ENCODE measurements around the gene CT45A9.

DNA sequence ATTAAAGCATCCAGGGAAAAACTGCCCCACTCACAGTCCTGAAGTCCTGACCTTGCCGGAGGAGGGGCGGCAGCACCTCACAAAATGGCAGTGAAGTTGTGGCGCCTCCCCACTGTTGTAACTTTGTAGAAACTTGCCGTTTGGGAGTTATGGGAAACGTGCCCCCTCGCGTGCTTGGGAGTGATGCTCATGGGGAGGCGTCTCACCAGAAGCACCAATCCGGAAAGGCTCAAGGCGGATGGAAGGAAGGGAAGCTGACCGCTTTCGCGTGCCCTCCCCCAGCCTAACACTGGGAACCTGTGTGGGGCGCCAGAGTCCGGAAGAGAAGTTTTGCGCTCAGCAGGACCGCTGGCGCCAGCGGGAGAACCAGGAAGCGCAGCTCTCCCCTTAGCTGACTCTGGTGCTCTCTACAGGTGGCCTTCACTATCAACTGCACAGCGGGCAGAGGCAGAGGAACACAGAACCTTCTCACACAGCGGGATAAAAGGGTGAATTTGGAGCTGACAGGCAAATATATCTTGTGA is 21.7 kb upstream of the CT45A9 start, which contains the start of the genes CT45A10 and SAGE1:
- TF ChIP-seq, protein P1, sequence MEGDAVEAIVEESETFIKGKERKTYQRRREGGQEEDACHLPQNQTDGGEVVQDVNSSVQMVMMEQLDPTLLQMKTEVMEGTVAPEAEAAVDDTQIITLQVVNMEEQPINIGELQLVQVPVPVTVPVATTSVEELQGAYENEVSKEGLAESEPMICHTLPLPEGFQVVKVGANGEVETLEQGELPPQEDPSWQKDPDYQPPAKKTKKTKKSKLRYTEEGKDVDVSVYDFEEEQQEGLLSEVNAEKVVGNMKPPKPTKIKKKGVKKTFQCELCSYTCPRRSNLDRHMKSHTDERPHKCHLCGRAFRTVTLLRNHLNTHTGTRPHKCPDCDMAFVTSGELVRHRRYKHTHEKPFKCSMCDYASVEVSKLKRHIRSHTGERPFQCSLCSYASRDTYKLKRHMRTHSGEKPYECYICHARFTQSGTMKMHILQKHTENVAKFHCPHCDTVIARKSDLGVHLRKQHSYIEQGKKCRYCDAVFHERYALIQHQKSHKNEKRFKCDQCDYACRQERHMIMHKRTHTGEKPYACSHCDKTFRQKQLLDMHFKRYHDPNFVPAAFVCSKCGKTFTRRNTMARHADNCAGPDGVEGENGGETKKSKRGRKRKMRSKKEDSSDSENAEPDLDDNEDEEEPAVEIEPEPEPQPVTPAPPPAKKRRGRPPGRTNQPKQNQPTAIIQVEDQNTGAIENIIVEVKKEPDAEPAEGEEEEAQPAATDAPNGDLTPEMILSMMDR (conservative IDR thresholded peaks at IDR 0.05; ENCODE audit: low read length), result no peak
- no peak for TF ChIP-seq EZH2phosphoT487 (IDR thresholded peaks at IDR 0.05; ENCODE audit: borderline replicate concordance, low read depth, low read length)

Measured in OCI-LY7 (cell line).